GM23338 (cell line): Measurements from ENCODE around the gene CELSR3. TPM values are rescaled to one million over a fixed set of nuclear protein-coding genes. Genes with fewer than 3 reads are reported as not detected.

ENCODE experiments used
- ATAC-seq: fragments of 200-7000 bp; cut with Tn5 transposase; 3 replicates; pipeline ENCODE4 v1.9.1; 2020
- DNase-seq: peaks from one replicate; pipeline ENCODE4 v3.0.0-alpha.2; 2015; ENCODE audit warnings: low spot score
- H2AFZ ChIP-seq: fragments of 200-600 bp; sonication (generic); 2 replicates; pipeline ENCODE4 v1.8.0; 2016; ENCODE audit warnings: antibody characterized with exemption, mild to moderate bottlenecking, moderate library complexity
- H3F3A ChIP-seq: fragments of 200-600 bp; sonication (generic); replicated peaks from 2 replicates; pipeline ENCODE4 v1.8.0; 2017; ENCODE audit warnings: antibody characterized with exemption, mixed run types, low read depth
- H3K27ac ChIP-seq: fragments of 200-600 bp; sonication (generic); 2 replicates; pipeline ENCODE4 v1.6.1; 2016; ENCODE audit warnings: low read depth
- H3K27me3 ChIP-seq: fragments of 200-600 bp; sonication (generic); 2 replicates; pipeline ENCODE4 v1.8.0; 2016; ENCODE audit warnings: mild to moderate bottlenecking, mixed run types, moderate library complexity; ENCODE audit not compliant: insufficient read depth
- H3K36me3 ChIP-seq: fragments of 200-600 bp; sonication (generic); 2 replicates; pipeline ENCODE4 v1.8.0; 2016; ENCODE audit warnings: mild to moderate bottlenecking; ENCODE audit not compliant: insufficient read depth
- H3K4me1 ChIP-seq: fragments of 200-600 bp; sonication (generic); 2 replicates; pipeline ENCODE4 v1.8.0; 2016; ENCODE audit warnings: mild to moderate bottlenecking, moderate library complexity; ENCODE audit not compliant: insufficient read depth
- H3K4me2 ChIP-seq: fragments of 200-600 bp; sonication (generic); 2 replicates; pipeline ENCODE4 v1.7.1; 2017; ENCODE audit warnings: mixed run types
- H3K4me3 ChIP-seq: fragments of 200-600 bp; sonication (generic); 2 replicates; pipeline ENCODE4 v1.6.1; 2016; ENCODE audit warnings: mixed run types
- H3K79me2 ChIP-seq: fragments of 200-600 bp; sonication (generic); replicated peaks from 2 replicates; pipeline ENCODE4 v1.8.0; 2017; ENCODE audit warnings: mild to moderate bottlenecking; ENCODE audit not compliant: insufficient read depth
- H3K9me2 ChIP-seq: fragments of 200-600 bp; sonication (generic); 2 replicates; pipeline ENCODE4 v1.8.0; 2017; ENCODE audit not compliant: insufficient read depth
- H4K20me1 ChIP-seq: fragments of 200-600 bp; sonication (generic); replicated peaks from 2 replicates; pipeline ENCODE4 v1.8.0; 2017; ENCODE audit warnings: mild to moderate bottlenecking; ENCODE audit not compliant: insufficient read depth
- H3K27ac Mint-ChIP-seq: 2 replicates; pipeline ENCODE4 v1.8.0; 2020; ENCODE audit warnings: inconsistent platforms, mild to moderate bottlenecking, moderate library complexity, mixed read lengths
- H3K27me3 Mint-ChIP-seq: 3 replicates; pipeline ENCODE4 v1.8.0; 2022; ENCODE audit warnings: low read depth, mild to moderate bottlenecking, moderate library complexity, mixed read lengths, inconsistent platforms; ENCODE audit not compliant: insufficient read depth, poor library complexity
- H3K36me3 Mint-ChIP-seq: 3 replicates; pipeline ENCODE4 v1.8.0; 2021; ENCODE audit warnings: low read depth, mild to moderate bottlenecking, inconsistent platforms, moderate library complexity, mixed read lengths
- H3K4me1 Mint-ChIP-seq: 3 replicates; pipeline ENCODE4 v1.8.0; 2020; ENCODE audit warnings: mild to moderate bottlenecking, inconsistent platforms, mixed read lengths
- H3K4me3 Mint-ChIP-seq: 3 replicates; pipeline ENCODE4 v1.8.0; 2021; ENCODE audit warnings: moderate library complexity, mild to moderate bottlenecking, inconsistent platforms, mixed read lengths
- H3K9me3 Mint-ChIP-seq: 3 replicates; pipeline ENCODE4 v1.8.0; 2020; ENCODE audit warnings: moderate library complexity, mild to moderate bottlenecking, inconsistent platforms, mixed read lengths
- CREB1 ChIP-seq: fragments of 250-450 bp; sonication (Bioruptor Pico); IDR thresholded peaks from 2 replicates; pipeline ENCODE4 v1.5.0; 2020; ENCODE audit warnings: low read depth, mild to moderate bottlenecking, moderate library complexity
- EZH2 ChIP-seq: fragments of 200-600 bp; sonication (generic); IDR thresholded peaks from one replicate; pipeline ENCODE4 v1.8.0; 2017; ENCODE audit warnings: antibody characterized with exemption, mild to moderate bottlenecking, low read depth; ENCODE audit not compliant: unreplicated experiment
- EZH2phosphoT487 ChIP-seq: fragments of 200-600 bp; sonication (generic); IDR thresholded peaks from one replicate; pipeline ENCODE4 v1.8.1; 2018; ENCODE audit warnings: antibody characterized with exemption; ENCODE audit not compliant: unreplicated experiment
- JUNB ChIP-seq: IDR thresholded peaks from one replicate; pipeline ENCODE4 v1.6.1; 2016; ENCODE audit warnings: antibody characterized with exemption; ENCODE audit not compliant: unreplicated experiment
- NANOG ChIP-seq: IDR thresholded peaks from 2 replicates; pipeline ENCODE4 v1.6.1; 2016; ENCODE audit warnings: antibody characterized with exemption, borderline replicate concordance
- POLR2AphosphoS5 ChIP-seq: IDR thresholded peaks from 2 replicates; pipeline ENCODE4 v1.6.1; 2016; ENCODE audit warnings: antibody characterized with exemption, low read depth
- STAT1 ChIP-seq: IDR thresholded peaks from one replicate; pipeline ENCODE4 v1.6.1; 2016; ENCODE audit warnings: antibody characterized with exemption; ENCODE audit not compliant: unreplicated experiment
- ZNF114 ChIP-seq: fragments of 250-450 bp; sonication (Bioruptor Pico); IDR thresholded peaks from 2 replicates; pipeline ENCODE4 v1.5.0; 2020; ENCODE audit warnings: mild to moderate bottlenecking, moderate library complexity
- ZNF331 ChIP-seq: fragments of 250-450 bp; sonication (Bioruptor Pico); IDR thresholded peaks from 2 replicates; pipeline ENCODE4 v1.5.0; 2020; ENCODE audit warnings: low read depth, mild to moderate bottlenecking, moderate library complexity
- polyA plus RNA-seq: library from polyadenylated mRNA; unstranded; fragments of >200 nt; fragmentation: Nextera tagmentation; extraction: Ambion mirVana; gene quantifications from 2 replicates; pipeline ENCODE4 v1.2.1, GENCODE V29; 2016
- total RNA-seq: library from RNA; depleted of rRNA; stranded (reverse); fragments of >200 nt; shearing (Covaris generic); gene quantifications from 2 replicates; pipeline ENCODE4 v1.2.3, GENCODE V29; 2014
- TF ChIP-seq, protein P1 (sequence below), 2 experiments: fragments of 200-600 bp in 1 of 2; sonication (generic) in 1 of 2; conservative IDR thresholded peaks; 2 replicates each; pipeline versions ENCODE4 v1.5.1 to v1.6.1; 2016 to 2017; ENCODE audit warnings: antibody characterized with exemption in 2 of 2, low read depth in 2 of 2, mild to moderate bottlenecking in 2 of 2, moderate library complexity in 1 of 2
- TF ChIP-seq, protein P2 (sequence below): IDR thresholded peaks from one replicate; pipeline ENCODE4 v1.6.1; 2018; ENCODE audit warnings: antibody characterized with exemption; ENCODE audit not compliant: unreplicated experiment
- TF ChIP-seq, protein P3 (sequence below): fragments of 250-450 bp; sonication (Bioruptor Pico); IDR thresholded peaks from 2 replicates; pipeline ENCODE4 v1.5.0; 2020; ENCODE audit warnings: mild to moderate bottlenecking, moderate library complexity
- TF ChIP-seq, protein P4 (sequence below): IDR thresholded peaks from 2 replicates; pipeline ENCODE4 v1.6.1; 2016; ENCODE audit warnings: antibody characterized with exemption

CELSR3 gene
- total and polyA plus RNA-seq, 2 experiments from 2014 or later: 7.5 to 33.3 TPM

DNA sequence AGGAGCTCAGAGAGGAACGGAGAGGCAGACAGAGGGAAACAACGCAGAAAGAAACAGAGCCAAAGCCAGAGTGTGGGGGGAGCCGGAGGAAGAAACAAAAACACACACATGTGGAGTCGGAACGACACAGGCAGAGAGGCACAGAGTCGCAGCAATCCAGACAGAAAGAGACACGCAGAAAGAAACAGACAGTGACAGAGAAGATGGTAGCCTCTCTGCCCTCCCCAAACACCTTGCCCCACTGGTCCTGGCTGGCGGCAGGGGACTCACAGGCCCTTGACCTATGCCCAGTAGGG lies 21.3 kb upstream of the CELSR3 start:
- Mint-ChIP-seq H3K27me3 (peaks cover 17% of the 10 kb centered on the region), H3K36me3 (peaks cover 55% of the 10 kb centered on the region), H3K4me3 (peak overlapping the region; percentile 86), H3K9me3 (no peaks in the 10 kb centered on the region; the same call in 2 of the 3 replicates), H3K27ac (no peak overlapping the region), H3K4me1 (peaks cover 17% of the 10 kb centered on the region)
- Histone ChIP-seq H3K27ac (no peak overlapping the region), H2AFZ (no peak overlapping the region), H3K27me3 (no peaks in the 10 kb centered on the region), H3K79me2 (peaks cover 13% of the 10 kb centered on the region), H3K4me3 (peak overlapping the region; percentile 89; the same call in 1 of the 2 replicates), H3F3A (peaks cover 27% of the 10 kb centered on the region), H3K4me1 (peaks cover 7% of the 10 kb centered on the region), H3K9me2 (no peaks in the 10 kb centered on the region), H4K20me1 (peaks cover 13% of the 10 kb centered on the region), H3K4me2 (peak overlapping the region; percentile 91; the same call in 1 of the 2 replicates), H3K36me3 (peaks cover 9% of the 10 kb centered on the region)
- TF ChIP-seq EZH2phosphoT487: no peak
- TF ChIP-seq CREB1 (CRISPR knock-in tag): no peak
- TF ChIP-seq, protein P1, sequence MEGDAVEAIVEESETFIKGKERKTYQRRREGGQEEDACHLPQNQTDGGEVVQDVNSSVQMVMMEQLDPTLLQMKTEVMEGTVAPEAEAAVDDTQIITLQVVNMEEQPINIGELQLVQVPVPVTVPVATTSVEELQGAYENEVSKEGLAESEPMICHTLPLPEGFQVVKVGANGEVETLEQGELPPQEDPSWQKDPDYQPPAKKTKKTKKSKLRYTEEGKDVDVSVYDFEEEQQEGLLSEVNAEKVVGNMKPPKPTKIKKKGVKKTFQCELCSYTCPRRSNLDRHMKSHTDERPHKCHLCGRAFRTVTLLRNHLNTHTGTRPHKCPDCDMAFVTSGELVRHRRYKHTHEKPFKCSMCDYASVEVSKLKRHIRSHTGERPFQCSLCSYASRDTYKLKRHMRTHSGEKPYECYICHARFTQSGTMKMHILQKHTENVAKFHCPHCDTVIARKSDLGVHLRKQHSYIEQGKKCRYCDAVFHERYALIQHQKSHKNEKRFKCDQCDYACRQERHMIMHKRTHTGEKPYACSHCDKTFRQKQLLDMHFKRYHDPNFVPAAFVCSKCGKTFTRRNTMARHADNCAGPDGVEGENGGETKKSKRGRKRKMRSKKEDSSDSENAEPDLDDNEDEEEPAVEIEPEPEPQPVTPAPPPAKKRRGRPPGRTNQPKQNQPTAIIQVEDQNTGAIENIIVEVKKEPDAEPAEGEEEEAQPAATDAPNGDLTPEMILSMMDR (conservative IDR thresholded peaks at IDR 0.05; ENCODE audit: low read depth in 2 of 2): no peak
- TF ChIP-seq JUNB: no peak
- TF ChIP-seq POLR2AphosphoS5: no peak
- TF ChIP-seq, protein P2, sequence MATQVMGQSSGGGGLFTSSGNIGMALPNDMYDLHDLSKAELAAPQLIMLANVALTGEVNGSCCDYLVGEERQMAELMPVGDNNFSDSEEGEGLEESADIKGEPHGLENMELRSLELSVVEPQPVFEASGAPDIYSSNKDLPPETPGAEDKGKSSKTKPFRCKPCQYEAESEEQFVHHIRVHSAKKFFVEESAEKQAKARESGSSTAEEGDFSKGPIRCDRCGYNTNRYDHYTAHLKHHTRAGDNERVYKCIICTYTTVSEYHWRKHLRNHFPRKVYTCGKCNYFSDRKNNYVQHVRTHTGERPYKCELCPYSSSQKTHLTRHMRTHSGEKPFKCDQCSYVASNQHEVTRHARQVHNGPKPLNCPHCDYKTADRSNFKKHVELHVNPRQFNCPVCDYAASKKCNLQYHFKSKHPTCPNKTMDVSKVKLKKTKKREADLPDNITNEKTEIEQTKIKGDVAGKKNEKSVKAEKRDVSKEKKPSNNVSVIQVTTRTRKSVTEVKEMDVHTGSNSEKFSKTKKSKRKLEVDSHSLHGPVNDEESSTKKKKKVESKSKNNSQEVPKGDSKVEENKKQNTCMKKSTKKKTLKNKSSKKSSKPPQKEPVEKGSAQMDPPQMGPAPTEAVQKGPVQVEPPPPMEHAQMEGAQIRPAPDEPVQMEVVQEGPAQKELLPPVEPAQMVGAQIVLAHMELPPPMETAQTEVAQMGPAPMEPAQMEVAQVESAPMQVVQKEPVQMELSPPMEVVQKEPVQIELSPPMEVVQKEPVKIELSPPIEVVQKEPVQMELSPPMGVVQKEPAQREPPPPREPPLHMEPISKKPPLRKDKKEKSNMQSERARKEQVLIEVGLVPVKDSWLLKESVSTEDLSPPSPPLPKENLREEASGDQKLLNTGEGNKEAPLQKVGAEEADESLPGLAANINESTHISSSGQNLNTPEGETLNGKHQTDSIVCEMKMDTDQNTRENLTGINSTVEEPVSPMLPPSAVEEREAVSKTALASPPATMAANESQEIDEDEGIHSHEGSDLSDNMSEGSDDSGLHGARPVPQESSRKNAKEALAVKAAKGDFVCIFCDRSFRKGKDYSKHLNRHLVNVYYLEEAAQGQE: no peak
- no peak for TF ChIP-seq NANOG
- TF ChIP-seq, protein P3, sequence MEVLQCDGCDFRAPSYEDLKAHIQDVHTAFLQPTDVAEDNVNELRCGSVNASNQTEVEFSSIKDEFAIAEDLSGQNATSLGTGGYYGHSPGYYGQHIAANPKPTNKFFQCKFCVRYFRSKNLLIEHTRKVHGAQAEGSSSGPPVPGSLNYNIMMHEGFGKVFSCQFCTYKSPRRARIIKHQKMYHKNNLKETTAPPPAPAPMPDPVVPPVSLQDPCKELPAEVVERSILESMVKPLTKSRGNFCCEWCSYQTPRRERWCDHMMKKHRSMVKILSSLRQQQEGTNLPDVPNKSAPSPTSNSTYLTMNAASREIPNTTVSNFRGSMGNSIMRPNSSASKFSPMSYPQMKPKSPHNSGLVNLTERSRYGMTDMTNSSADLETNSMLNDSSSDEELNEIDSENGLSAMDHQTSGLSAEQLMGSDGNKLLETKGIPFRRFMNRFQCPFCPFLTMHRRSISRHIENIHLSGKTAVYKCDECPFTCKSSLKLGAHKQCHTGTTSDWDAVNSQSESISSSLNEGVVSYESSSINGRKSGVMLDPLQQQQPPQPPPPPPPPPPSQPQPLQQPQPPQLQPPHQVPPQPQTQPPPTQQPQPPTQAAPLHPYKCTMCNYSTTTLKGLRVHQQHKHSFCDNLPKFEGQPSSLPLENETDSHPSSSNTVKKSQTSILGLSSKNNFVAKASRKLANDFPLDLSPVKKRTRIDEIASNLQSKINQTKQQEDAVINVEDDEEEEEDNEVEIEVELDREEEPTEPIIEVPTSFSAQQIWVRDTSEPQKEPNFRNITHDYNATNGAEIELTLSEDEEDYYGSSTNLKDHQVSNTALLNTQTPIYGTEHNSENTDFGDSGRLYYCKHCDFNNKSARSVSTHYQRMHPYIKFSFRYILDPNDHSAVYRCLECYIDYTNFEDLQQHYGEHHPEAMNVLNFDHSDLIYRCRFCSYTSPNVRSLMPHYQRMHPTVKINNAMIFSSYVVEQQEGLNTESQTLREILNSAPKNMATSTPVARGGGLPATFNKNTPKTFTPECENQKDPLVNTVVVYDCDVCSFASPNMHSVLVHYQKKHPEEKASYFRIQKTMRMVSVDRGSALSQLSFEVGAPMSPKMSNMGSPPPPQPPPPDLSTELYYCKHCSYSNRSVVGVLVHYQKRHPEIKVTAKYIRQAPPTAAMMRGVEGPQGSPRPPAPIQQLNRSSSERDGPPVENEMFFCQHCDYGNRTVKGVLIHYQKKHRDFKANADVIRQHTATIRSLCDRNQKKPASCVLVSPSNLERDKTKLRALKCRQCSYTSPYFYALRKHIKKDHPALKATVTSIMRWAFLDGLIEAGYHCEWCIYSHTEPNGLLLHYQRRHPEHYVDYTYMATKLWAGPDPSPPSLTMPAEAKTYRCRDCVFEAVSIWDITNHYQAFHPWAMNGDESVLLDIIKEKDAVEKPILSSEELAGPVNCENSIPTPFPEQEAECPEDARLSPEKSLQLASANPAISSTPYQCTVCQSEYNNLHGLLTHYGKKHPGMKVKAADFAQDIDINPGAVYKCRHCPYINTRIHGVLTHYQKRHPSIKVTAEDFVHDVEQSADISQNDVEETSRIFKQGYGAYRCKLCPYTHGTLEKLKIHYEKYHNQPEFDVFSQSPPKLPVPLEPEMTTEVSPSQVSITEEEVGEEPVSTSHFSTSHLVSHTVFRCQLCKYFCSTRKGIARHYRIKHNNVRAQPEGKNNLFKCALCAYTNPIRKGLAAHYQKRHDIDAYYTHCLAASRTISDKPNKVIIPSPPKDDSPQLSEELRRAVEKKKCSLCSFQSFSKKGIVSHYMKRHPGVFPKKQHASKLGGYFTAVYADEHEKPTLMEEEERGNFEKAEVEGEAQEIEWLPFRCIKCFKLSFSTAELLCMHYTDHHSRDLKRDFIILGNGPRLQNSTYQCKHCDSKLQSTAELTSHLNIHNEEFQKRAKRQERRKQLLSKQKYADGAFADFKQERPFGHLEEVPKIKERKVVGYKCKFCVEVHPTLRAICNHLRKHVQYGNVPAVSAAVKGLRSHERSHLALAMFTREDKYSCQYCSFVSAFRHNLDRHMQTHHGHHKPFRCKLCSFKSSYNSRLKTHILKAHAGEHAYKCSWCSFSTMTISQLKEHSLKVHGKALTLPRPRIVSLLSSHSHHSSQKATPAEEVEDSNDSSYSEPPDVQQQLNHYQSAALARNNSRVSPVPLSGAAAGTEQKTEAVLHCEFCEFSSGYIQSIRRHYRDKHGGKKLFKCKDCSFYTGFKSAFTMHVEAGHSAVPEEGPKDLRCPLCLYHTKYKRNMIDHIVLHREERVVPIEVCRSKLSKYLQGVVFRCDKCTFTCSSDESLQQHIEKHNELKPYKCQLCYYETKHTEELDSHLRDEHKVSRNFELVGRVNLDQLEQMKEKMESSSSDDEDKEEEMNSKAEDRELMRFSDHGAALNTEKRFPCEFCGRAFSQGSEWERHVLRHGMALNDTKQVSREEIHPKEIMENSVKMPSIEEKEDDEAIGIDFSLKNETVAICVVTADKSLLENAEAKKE (CRISPR knock-in tag): no peak
- TF ChIP-seq EZH2: no peak
- TF ChIP-seq ZNF114 (CRISPR knock-in tag): no peak
- TF ChIP-seq STAT1: no peak
- TF ChIP-seq, protein P4, sequence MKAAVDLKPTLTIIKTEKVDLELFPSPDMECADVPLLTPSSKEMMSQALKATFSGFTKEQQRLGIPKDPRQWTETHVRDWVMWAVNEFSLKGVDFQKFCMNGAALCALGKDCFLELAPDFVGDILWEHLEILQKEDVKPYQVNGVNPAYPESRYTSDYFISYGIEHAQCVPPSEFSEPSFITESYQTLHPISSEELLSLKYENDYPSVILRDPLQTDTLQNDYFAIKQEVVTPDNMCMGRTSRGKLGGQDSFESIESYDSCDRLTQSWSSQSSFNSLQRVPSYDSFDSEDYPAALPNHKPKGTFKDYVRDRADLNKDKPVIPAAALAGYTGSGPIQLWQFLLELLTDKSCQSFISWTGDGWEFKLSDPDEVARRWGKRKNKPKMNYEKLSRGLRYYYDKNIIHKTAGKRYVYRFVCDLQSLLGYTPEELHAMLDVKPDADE: no peak
- TF ChIP-seq ZNF331 (CRISPR knock-in tag): no peak
- no peak for ATAC-seq
- DNase-seq: no peak
